Stimulated activated CD8-positive, alpha-beta memory T cell treated with anti-CD3 and anti-CD28 coated beads, Interleukin-15, amount 100 ng/mL, for 1 hour (primary cell): Measurements from ENCODE around the gene PCDH11X.
"Not testable (repeated sequence)": the region's sequence is repeated elsewhere in the genome, so short reads cannot be mapped to it uniquely, and the experiment has no call there.

Source experiments
- DNase-seq: peaks from one replicate; pipeline ENCODE4 v3.0.0-alpha.2; 2020; ENCODE audit warnings: low read depth

PCDH11X gene

GRCh38 chrX:91779135-91779534, at the start of gene PCDH11X:
Gene PCDH11X (plus strand): TSS chrX:91779375. CDS start chrX:91835505, 56,130 bp downstream.
- DNase-seq = not testable (repeated sequence)

- DNase-seq = not testable (repeated sequence)
Observed at GRCh38 chrX:91747446-91747845, 31.7 kb upstream of the PCDH11X start.

GRCh38 chrX:91753022-91753421, 26.2 kb upstream of the PCDH11X start:
- DNase-seq = not testable (repeated sequence)

- not testable (repeated sequence) for DNase-seq
Observed at GRCh38 chrX:91770619-91771488, 8.3 kb upstream of the PCDH11X start.

GRCh38 chrX:91773943-91774342, 5.2 kb upstream of the PCDH11X start:
- not testable (repeated sequence) for DNase-seq

- not testable (repeated sequence) for DNase-seq
Observed at GRCh38 chrX:91780008-91780407, 833 bp downstream of the PCDH11X start.

- not testable (repeated sequence) for DNase-seq
Observed at GRCh38 chrX:91780698-91781097, 1.5 kb downstream of the PCDH11X start.

- not testable (repeated sequence) for DNase-seq
Observed at GRCh38 chrX:91781553-91782298, 2.6 kb downstream of the PCDH11X start.

GRCh38 chrX:91782825-91783224, 3.6 kb downstream of the PCDH11X start:
- DNase-seq = not testable (repeated sequence)

GRCh38 chrX:91817537-91817936, 38.4 kb downstream of the PCDH11X start:
- DNase-seq = not testable (repeated sequence)

- DNase-seq = not testable (repeated sequence)
Observed at GRCh38 chrX:91825321-91825720, 46.1 kb downstream of the PCDH11X start.
